Breast epithelium (tissue), 3 donors: ENCODE data around the gene OBSCN.

ENCODE experiments used
- CTCF ChIP-seq, 3 donors: fragments of 450-650 bp; IDR thresholded peaks; one replicate each; pipeline ENCODE4 v1.5.1; 2016 to 2017; ENCODE audit warnings: antibody characterized with exemption in 3 of 3, mild to moderate bottlenecking in 3 of 3, moderate library complexity in 3 of 3
- POLR2A ChIP-seq: fragments of 450-650 bp; IDR thresholded peaks from one replicate; pipeline ENCODE4 v1.6.1; 2016; ENCODE audit warnings: antibody characterized with exemption, mild to moderate bottlenecking, moderate library complexity
- POLR2AphosphoS5 ChIP-seq, 3 donors: sonication (generic); formaldehyde crosslinking; IDR thresholded peaks; one replicate each; pipeline ENCODE4 v1.6.1; 2017; ENCODE audit warnings: antibody characterized with exemption in 3 of 3

- no peak for TF ChIP-seq CTCF (IDR thresholded peaks at IDR 0.05)
- no peak for TF ChIP-seq POLR2AphosphoS5 (IDR thresholded peaks at IDR 0.05)
- TF ChIP-seq POLR2A: no peak
These were observed 131.3 kb downstream of the OBSCN start for GRCh38 chr1:228339059-228339704.
